Hepatocyte (in vitro differentiated cells): ENCODE measurements around the gene VPS26C.

Experiments used
- CTCF ChIP-seq: fragments of 200-600 bp; sonication (generic); IDR thresholded peaks from 2 replicates; pipeline ENCODE4 v1.5.1; 2016; ENCODE audit warnings: antibody characterized with exemption, mild to moderate bottlenecking; ENCODE audit not compliant: poor library complexity
- EZH2 ChIP-seq: fragments of 200-600 bp; sonication (generic); IDR thresholded peaks from 2 replicates; pipeline ENCODE4 v1.6.1; 2016; ENCODE audit warnings: antibody characterized with exemption, mild to moderate bottlenecking, borderline replicate concordance
- EZH2phosphoT487 ChIP-seq: fragments of 200-600 bp; sonication (generic); IDR thresholded peaks from one replicate; pipeline ENCODE4 v1.6.1; 2018; ENCODE audit warnings: antibody characterized with exemption, mild to moderate bottlenecking, low read depth, moderate library complexity; ENCODE audit not compliant: unreplicated experiment, severe bottlenecking

- TF ChIP-seq EZH2 (no peak), CTCF (no peak), EZH2phosphoT487 (no peak)
Observed at GRCh38 chr21:37240978-37241377, 26.2 kb downstream of the VPS26C start.
